Measurements from ENCODE around the gene TMEFF2. TPM values are rescaled to one million over a fixed set of nuclear protein-coding genes. Genes with fewer than 3 reads are reported as not detected.

Gene TMEFF2
- total RNA-seq, 2 experiments from 2014 or later = not detected

- ATAC-seq = no peak
- H3K9me3 Mint-ChIP-seq (ENCODE audit: low read depth) = no peaks in the 10 kb centered on the region
- ChIA-PET CTCF (no interaction called here), POLR2A (no interaction called here)
- no peak overlapping the region for H3K27ac Mint-ChIP-seq
- DNase-seq = no peak
- H3K4me3 Mint-ChIP-seq = no peak overlapping the region
- H3K36me3 Mint-ChIP-seq (ENCODE audit: low read depth) = no peaks in the 10 kb centered on the region
- H3K27me3 Mint-ChIP-seq = no peaks in the 10 kb centered on the region
- no peaks in the 10 kb centered on the region for H3K4me1 Mint-ChIP-seq
- intact Hi-C loops (cut with DNase I, micrococcal nuclease) = no loop called here
Measured at GRCh38 chr2:192059266-192059665, 135.5 kb downstream of the TMEFF2 start.

DNA sequence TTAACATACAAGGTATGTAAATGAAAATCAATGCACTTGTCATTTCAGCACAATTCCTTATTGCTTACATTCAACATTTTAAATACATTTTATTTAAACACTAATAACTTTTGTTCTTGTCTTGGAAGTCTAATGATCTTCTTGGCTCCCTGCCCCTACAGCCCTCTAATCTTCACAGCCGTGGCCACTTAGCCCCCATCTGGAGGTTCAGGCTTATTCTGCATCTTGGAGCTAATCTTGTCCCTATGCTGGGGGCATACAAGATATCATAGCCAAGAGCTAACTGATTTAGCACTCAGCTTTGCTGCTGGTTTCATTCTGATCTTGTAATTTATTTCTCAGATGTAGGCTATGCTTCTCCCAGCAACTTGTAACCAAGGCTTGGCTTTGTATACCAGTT, 140.8 kb downstream of the TMEFF2 start:
- Mint-ChIP-seq H3K27me3 (no peaks in the 10 kb centered on the region), H3K4me1 (no peaks in the 10 kb centered on the region), H3K9me3 (ENCODE audit: low read depth) (no peaks in the 10 kb centered on the region), H3K36me3 (ENCODE audit: low read depth) (no peaks in the 10 kb centered on the region), H3K4me3 (no peak overlapping the region), H3K27ac (no peak overlapping the region)
- POLR2A ChIA-PET = no interaction called here
- no peak for DNase-seq
- intact Hi-C loops (cut with DNase I, micrococcal nuclease) = no loop called here
- ATAC-seq = no peak
- CTCF ChIA-PET = interaction anchor here (2.2 kb wide), 1 partner anchor 109 kb away, joined by 5 read pairs; no protein-coding TSS in a partner anchor

DNA sequence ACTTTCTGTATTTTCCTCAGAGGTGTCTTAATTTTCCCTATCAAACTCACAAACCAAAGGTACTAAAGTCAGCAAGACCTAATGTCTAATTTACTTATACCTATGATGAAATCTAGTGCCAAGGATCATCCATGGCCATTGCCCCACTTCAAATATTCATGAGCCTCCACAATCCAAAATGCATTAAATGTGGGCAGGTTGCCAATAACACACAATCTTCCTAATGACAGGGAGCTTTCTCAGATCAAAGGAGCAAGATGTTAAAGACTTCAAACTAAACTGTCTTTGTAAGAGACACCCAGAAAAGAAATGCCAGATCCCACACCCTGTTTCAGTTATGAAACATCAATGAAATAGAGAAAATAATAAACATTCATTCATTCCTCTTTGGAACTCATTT, 143.2 kb downstream of the TMEFF2 start:
- ChIA-PET POLR2A (interaction anchor here (0.8 kb wide), 1 partner anchor 12 kb away, joined by 3 read pairs; no protein-coding TSS in a partner anchor), CTCF (interaction anchor here (0.7 kb wide), 1 partner anchor 111 kb away, joined by 3 read pairs; no protein-coding TSS in a partner anchor)

GRCh38 chr2:192049362-192049761, 145.4 kb downstream of the TMEFF2 start:
- Mint-ChIP-seq H3K36me3 (ENCODE audit: low read depth) (no peaks in the 10 kb centered on the region), H3K27me3 (no peaks in the 10 kb centered on the region), H3K4me3 (no peak overlapping the region), H3K9me3 (ENCODE audit: low read depth) (no peaks in the 10 kb centered on the region), H3K4me1 (no peaks in the 10 kb centered on the region), H3K27ac (no peak overlapping the region)
- ChIA-PET POLR2A (no interaction called here), CTCF (no interaction called here)
- no peak for DNase-seq
- intact Hi-C loops (cut with DNase I, micrococcal nuclease) = no loop called here
- ATAC-seq = no peak

More for the DNA sequence above, 143.2 kb downstream of the TMEFF2 start:
- Mint-ChIP-seq H3K36me3 (ENCODE audit: low read depth) (no peaks in the 10 kb centered on the region), H3K4me3 (no peak overlapping the region), H3K27me3 (no peaks in the 10 kb centered on the region), H3K9me3 (ENCODE audit: low read depth) (no peaks in the 10 kb centered on the region), H3K27ac (no peak overlapping the region), H3K4me1 (no peaks in the 10 kb centered on the region)
- intact Hi-C loops (cut with DNase I, micrococcal nuclease) = no loop called here
- ATAC-seq = no peak
- no peak for DNase-seq

DNA sequence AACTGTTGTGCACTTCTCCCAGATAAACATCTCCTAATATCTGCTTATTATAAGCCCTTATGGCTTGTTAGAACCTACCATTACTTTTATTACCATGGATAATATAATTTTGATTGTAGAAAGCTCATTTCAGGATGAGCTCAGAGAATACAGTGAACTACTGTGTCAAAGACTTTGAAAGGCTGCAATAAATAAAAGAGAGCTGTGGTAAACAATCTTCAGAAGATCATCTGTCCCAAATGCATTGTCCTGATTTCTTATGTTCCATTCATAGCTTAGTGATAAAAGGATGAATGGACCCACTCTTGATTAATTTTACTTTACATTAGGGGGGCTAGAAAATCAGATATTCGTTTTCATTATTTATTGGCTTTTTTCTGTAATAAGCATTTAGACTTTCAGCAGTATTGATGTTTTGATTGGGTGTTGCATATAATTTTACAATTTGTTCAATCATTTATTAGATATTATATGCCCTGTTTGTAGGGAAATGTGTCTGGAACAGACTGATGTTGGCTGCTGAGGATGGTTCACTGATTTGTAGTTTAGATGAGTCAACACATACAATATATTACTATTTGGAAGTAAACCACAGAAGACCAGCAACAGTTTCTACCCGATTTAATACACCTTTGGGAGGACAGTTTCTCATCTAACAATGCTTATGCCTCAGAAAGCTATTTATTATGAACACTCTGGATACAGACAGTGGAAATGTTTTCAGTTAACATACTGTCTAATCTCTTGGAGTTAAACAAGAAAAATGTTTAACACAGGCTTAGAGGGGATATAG, 147.2 kb downstream of the TMEFF2 start:
- no peaks in the 10 kb centered on the region for H3K9me3 Mint-ChIP-seq (ENCODE audit: low read depth)
- no peaks in the 10 kb centered on the region for H3K27me3 Mint-ChIP-seq
- ChIA-PET CTCF (interaction anchor here (0.7 to 0.8 kb wide), 4 partner anchors 25 to 476 kb away, joined by 3 to 6 read pairs (median 4); no protein-coding TSS in a partner anchor), POLR2A (no interaction called here)
- H3K36me3 Mint-ChIP-seq (ENCODE audit: low read depth) = no peaks in the 10 kb centered on the region
- H3K27ac Mint-ChIP-seq = no peak overlapping the region
- DNase-seq (no peak), ATAC-seq (no peak)
- H3K4me3 Mint-ChIP-seq = no peak overlapping the region
- H3K4me1 Mint-ChIP-seq = no peaks in the 10 kb centered on the region
- intact Hi-C loops (cut with DNase I, micrococcal nuclease) = no loop called here

- CTCF ChIA-PET = no interaction called here
- ATAC-seq (no peak), DNase-seq (no peak)
- POLR2A ChIA-PET = no interaction called here
- intact Hi-C loops (cut with DNase I, micrococcal nuclease) = no loop called here
- Mint-ChIP-seq H3K27ac (no peak overlapping the region), H3K27me3 (no peaks in the 10 kb centered on the region), H3K9me3 (ENCODE audit: low read depth) (no peaks in the 10 kb centered on the region), H3K4me1 (no peaks in the 10 kb centered on the region), H3K4me3 (no peak overlapping the region), H3K36me3 (ENCODE audit: low read depth) (no peaks in the 10 kb centered on the region)
Measured at GRCh38 chr2:192044496-192044895, 150.2 kb downstream of the TMEFF2 start.

DNA sequence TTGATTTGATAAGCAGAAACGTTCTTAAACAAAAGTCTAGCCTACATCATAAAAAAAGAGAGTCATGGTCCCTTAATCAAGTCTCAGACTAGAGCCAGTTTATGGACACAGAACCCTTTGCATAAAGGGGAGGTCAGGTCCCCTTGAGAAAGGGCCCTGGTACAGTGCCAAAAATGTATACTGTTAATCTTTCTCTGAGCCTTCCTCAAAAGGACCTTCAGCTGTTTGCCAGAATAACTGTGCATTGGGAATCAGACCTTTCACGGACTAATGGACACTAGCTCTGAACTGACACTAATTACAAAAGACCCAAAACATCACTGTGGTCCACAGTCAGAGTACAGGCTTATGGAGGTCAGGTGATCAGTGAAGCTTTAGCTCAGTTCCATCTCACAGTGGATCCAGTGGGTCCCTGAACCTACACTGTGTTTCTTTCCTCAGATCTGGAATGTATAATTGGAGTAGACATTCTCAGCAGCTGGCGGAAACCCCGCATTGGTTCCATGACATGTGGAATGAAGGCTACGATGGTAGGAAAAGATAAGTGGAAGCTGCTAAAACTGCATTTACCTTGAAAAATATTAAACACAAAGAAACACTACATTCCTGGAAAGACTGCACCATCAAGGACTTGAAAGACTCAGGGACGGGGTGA, 151.4 kb downstream of the TMEFF2 start:
- no peak overlapping the region for H3K4me3 Mint-ChIP-seq
- H3K36me3 Mint-ChIP-seq (ENCODE audit: low read depth) = no peaks in the 10 kb centered on the region
- H3K9me3 Mint-ChIP-seq (ENCODE audit: low read depth) = no peaks in the 10 kb centered on the region
- ChIA-PET CTCF (no interaction called here), POLR2A (no interaction called here)
- no peaks in the 10 kb centered on the region for H3K4me1 Mint-ChIP-seq
- ATAC-seq = no peak
- no peak for DNase-seq
- no peaks in the 10 kb centered on the region for H3K27me3 Mint-ChIP-seq
- intact Hi-C loops (cut with DNase I, micrococcal nuclease) = no loop called here
- no peak overlapping the region for H3K27ac Mint-ChIP-seq

GRCh38 chr2:192042126-192042525, 152.6 kb downstream of the TMEFF2 start:
- H3K4me1 Mint-ChIP-seq = no peaks in the 10 kb centered on the region
- no peak overlapping the region for H3K4me3 Mint-ChIP-seq
- no peaks in the 10 kb centered on the region for H3K36me3 Mint-ChIP-seq (ENCODE audit: low read depth)
- no peak overlapping the region for H3K27ac Mint-ChIP-seq
- ATAC-seq (no peak), DNase-seq (no peak)
- H3K9me3 Mint-ChIP-seq (ENCODE audit: low read depth) = no peaks in the 10 kb centered on the region
- ChIA-PET POLR2A (no interaction called here), CTCF (no interaction called here)
- intact Hi-C loops (cut with DNase I, micrococcal nuclease) = no loop called here
- H3K27me3 Mint-ChIP-seq = no peaks in the 10 kb centered on the region

DNA sequence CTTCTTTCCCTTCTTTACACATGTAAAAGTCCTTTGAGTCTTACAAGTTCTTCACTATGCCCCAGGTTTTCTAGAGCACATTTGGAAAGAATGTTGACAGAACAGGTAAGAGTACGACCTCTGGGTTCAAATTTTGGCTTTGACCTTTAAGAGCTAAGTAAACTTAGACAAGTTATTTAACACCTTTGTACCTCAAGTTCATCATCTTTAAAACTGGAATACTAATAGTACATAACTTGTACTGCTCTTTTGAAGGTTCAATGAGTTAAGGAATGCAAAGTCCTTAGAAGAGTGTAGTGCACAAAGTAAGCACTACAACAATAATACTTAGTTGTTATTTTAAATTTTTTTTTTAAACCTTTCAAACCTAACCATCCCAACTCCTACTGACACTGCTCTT, 156.6 kb downstream of the TMEFF2 start:
- POLR2A ChIA-PET = no interaction called here
- Mint-ChIP-seq H3K4me3 (no peak overlapping the region), H3K36me3 (ENCODE audit: low read depth) (no peaks in the 10 kb centered on the region), H3K27me3 (peaks cover 3% of the 10 kb centered on the region), H3K9me3 (ENCODE audit: low read depth) (no peaks in the 10 kb centered on the region), H3K4me1 (no peaks in the 10 kb centered on the region), H3K27ac (no peak overlapping the region)
- ATAC-seq (no peak), DNase-seq (no peak)
- CTCF ChIA-PET = interaction anchor here (0.6 kb wide), 1 partner anchor 497 kb away, joined by 3 read pairs; no protein-coding TSS in a partner anchor
- intact Hi-C loops (cut with DNase I, micrococcal nuclease) = no loop called here

GRCh38 chr2:192035731-192036442, 158.8 kb downstream of the TMEFF2 start:
- no peaks in the 10 kb centered on the region for H3K9me3 Mint-ChIP-seq (ENCODE audit: low read depth)
- CTCF ChIA-PET = no interaction called here
- H3K27ac Mint-ChIP-seq = no peak overlapping the region
- peaks cover 4% of the 10 kb centered on the region for H3K27me3 Mint-ChIP-seq
- no peak for ATAC-seq
- no peaks in the 10 kb centered on the region for H3K36me3 Mint-ChIP-seq (ENCODE audit: low read depth)
- DNase-seq = no peak
- H3K4me1 Mint-ChIP-seq = no peaks in the 10 kb centered on the region
- intact Hi-C loops (cut with DNase I, micrococcal nuclease) = no loop called here
- H3K4me3 Mint-ChIP-seq = no peak overlapping the region
- POLR2A ChIA-PET = no interaction called here

GRCh38 chr2:192030856-192031255, 163.9 kb downstream of the TMEFF2 start:
- H3K27me3 Mint-ChIP-seq = peaks cover 9% of the 10 kb centered on the region
- DNase-seq = no peak
- ATAC-seq = no peak
- CTCF ChIA-PET = no interaction called here
- no peaks in the 10 kb centered on the region for H3K36me3 Mint-ChIP-seq (ENCODE audit: low read depth)
- H3K4me1 Mint-ChIP-seq = no peaks in the 10 kb centered on the region
- H3K9me3 Mint-ChIP-seq (ENCODE audit: low read depth) = no peaks in the 10 kb centered on the region
- H3K27ac Mint-ChIP-seq = no peak overlapping the region
- POLR2A ChIA-PET = no interaction called here
- no peak overlapping the region for H3K4me3 Mint-ChIP-seq
- intact Hi-C loops (cut with DNase I, micrococcal nuclease) = no loop called here

- CTCF ChIA-PET = interaction anchor here (1.8 kb wide), 1 partner anchor 132 kb away, joined by 5 read pairs; no protein-coding TSS in a partner anchor
- Mint-ChIP-seq H3K27ac (no peak overlapping the region), H3K4me3 (no peak overlapping the region), H3K4me1 (no peaks in the 10 kb centered on the region), H3K27me3 (peaks cover 6% of the 10 kb centered on the region), H3K36me3 (ENCODE audit: low read depth) (no peaks in the 10 kb centered on the region), H3K9me3 (ENCODE audit: low read depth) (no peaks in the 10 kb centered on the region)
- intact Hi-C loops (cut with DNase I, micrococcal nuclease) = no loop called here
- DNase-seq (no peak), ATAC-seq (no peak)
- POLR2A ChIA-PET = no interaction called here
Measured at GRCh38 chr2:192030289-192030688, 164.4 kb downstream of the TMEFF2 start.
